Measurements from ENCODE around the gene PBXIP1. TPM values are rescaled to one million over a fixed set of nuclear protein-coding genes. Genes with fewer than 3 reads are reported as not detected.

PBXIP1 gene
- polyA plus RNA-seq, 4 donors, result 31.9 to 97.8 (median 37.8) TPM

DNA sequence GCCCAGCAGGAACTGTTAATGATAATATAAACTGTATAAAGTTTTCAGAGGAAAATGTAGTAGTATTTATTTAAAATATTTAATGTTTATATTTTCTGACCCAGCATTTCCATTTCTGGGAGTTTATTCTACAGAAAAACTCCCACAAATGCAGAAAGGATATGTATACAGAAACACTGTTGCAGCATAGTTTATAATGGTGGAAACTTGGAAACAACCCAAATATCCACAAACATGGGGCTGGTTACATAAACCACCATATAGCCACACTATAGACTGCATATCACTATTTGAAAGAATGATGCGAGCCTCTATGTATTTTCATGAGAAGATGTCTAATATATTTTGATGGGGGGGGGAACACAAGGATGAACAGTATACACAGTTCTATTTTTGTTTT lies 54.3 kb downstream of the PBXIP1 start:
- FAIRE-seq, result no peak
- H3K27ac ChIP-seq (ENCODE audit: low read depth in 1 of 3, low read length in 2 of 3), result no peak overlapping the region
- no peak for DNase-seq
- no peaks in the 10 kb centered on the region for H3K36me3 ChIP-seq (ENCODE audit: control insufficient read depth in 3 of 3, insufficient read depth in 2 of 3, low read depth in 1 of 3, low read length in 3 of 3)
- no peaks in the 10 kb centered on the region for H3K9me3 ChIP-seq (ENCODE audit: control insufficient read depth in 2 of 2, insufficient read depth in 1 of 2, low read depth in 1 of 2, low read length in 1 of 2)
- WGBS, 3 donors, result 33 to 84% (median 84%) methylated on average over 1 of the region's 1 CpG
- peaks cover 0 to 3% (median 0%) of the 10 kb centered on the region in 3 donors for H3K27me3 ChIP-seq (ENCODE audit: control insufficient read depth in 3 of 3, insufficient read depth in 3 of 3, low read length in 3 of 3)
- no peak overlapping the region for H3K4me3 ChIP-seq (ENCODE audit: low read depth in 1 of 3, low read length in 3 of 3)
- no peaks in the 10 kb centered on the region for H3K4me1 ChIP-seq (ENCODE audit: control insufficient read depth in 3 of 3, insufficient read depth in 2 of 3, low read depth in 1 of 3, low read length in 2 of 3)

DNA sequence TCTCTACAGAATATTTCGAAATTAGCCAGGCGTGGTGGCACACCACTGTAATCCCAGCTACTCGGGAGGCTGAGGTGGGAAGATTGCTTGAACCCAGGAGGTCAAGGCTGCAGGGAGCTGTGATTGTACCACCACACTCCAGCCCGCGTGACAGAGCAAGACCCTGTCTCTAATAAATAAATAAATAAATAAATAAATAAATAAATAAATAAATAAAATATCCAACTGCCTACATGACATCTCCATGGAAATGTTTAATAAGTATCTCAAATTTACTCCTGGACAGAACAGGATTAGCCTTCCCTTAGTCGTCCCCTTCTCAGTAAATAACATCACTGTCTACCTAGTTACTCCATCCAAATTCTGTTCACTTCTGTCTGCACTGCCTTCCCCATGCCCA lies 56.9 kb downstream of the PBXIP1 start:
- DNase-seq (no peak), FAIRE-seq (no peak)
- Histone ChIP-seq H3K9me3 (ENCODE audit: control insufficient read depth in 2 of 2, insufficient read depth in 1 of 2, low read depth in 1 of 2, low read length in 1 of 2) (no peaks in the 10 kb centered on the region), H3K4me1 (ENCODE audit: control insufficient read depth in 3 of 3, insufficient read depth in 2 of 3, low read depth in 1 of 3, low read length in 2 of 3) (no peaks in the 10 kb centered on the region), H3K36me3 (ENCODE audit: control insufficient read depth in 3 of 3, insufficient read depth in 2 of 3, low read depth in 1 of 3, low read length in 3 of 3) (no peaks in the 10 kb centered on the region), H3K27me3 (ENCODE audit: control insufficient read depth in 3 of 3, insufficient read depth in 3 of 3, low read length in 3 of 3) (peaks cover 0 to 3% (median 0%) of the 10 kb centered on the region in 3 donors), H3K27ac (ENCODE audit: low read depth in 1 of 3, low read length in 2 of 3) (no peak overlapping the region), H3K4me3 (ENCODE audit: low read depth in 1 of 3, low read length in 3 of 3) (no peak overlapping the region)
- WGBS, 3 donors, result 92 to 94% (median 92%) methylated on average over 6 of the region's 6 CpGs

DNA sequence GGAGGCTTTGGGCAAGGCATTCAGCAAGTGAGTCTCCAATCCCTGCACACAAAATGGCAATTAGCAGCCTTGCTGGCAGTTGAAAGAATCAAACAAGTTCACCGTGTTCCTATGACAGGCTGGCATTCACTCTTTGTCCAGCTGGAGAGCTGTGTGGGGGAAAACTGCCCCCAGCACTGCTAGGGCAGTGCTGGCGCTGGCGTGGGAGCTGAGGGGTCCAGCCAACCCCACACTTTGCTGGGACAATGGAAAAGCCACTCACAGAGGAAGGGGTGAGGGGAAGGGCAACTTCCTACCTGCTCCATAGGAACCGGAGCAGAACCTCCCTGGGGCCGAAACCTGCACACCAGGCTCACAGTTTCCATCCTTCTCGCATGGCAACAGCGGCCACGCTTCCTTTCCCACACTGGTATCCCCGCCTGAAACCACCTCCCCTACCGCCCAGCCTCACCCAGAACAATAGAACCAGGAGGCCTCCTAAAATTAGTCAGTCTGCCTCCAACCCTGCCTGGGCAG lies 59.1 kb downstream of the PBXIP1 start:
- Histone ChIP-seq H3K27me3 (ENCODE audit: control insufficient read depth in 3 of 3, insufficient read depth in 3 of 3, low read length in 3 of 3) (peaks cover 0 to 3% (median 0%) of the 10 kb centered on the region in 3 donors), H3K27ac (ENCODE audit: low read depth in 1 of 3, low read length in 2 of 3) (no peak overlapping the region), H3K36me3 (ENCODE audit: control insufficient read depth in 3 of 3, insufficient read depth in 2 of 3, low read depth in 1 of 3, low read length in 3 of 3) (no peaks in the 10 kb centered on the region), H3K9me3 (ENCODE audit: control insufficient read depth in 2 of 2, insufficient read depth in 1 of 2, low read depth in 1 of 2, low read length in 1 of 2) (no peaks in the 10 kb centered on the region), H3K4me3 (ENCODE audit: low read depth in 1 of 3, low read length in 3 of 3) (no peak overlapping the region), H3K4me1 (ENCODE audit: control insufficient read depth in 3 of 3, insufficient read depth in 2 of 3, low read depth in 1 of 3, low read length in 2 of 3) (no peaks in the 10 kb centered on the region)
- DNase-seq (no peak), FAIRE-seq (no peak)
- WGBS, 3 donors, result 73 to 77% (median 73%) methylated on average over 10 of the region's 10 CpGs

DNA sequence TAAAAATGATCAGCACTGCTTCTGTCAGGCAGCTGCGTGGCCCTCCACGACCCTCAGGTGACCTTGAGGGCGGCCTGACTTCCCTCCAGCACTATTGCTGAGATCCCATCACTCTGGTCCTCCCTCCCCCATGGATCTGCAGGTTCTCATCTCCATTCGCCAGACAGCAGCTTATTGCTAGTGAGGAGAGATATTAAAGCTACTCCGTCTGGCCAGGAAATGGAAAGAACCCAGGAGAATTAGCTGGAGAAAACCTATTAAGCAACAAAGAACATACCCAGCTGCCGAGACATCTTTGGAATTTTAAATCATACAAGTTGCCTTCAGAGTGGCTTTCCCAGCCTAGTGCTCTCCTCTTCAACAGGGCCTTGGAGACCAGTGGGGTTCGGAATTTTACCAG lies 60.1 kb downstream of the PBXIP1 start:
- no peak for FAIRE-seq
- 69 to 77% (median 75%) methylated on average over 7 of the region's 7 CpGs for WGBS, 3 donors
- no peak overlapping the region for H3K4me3 ChIP-seq (ENCODE audit: low read depth in 1 of 3, low read length in 3 of 3)

More for the DNA sequence above, 60.1 kb downstream of the PBXIP1 start:
- DNase-seq, result no peak
- H3K9me3 ChIP-seq (ENCODE audit: control insufficient read depth in 2 of 2, insufficient read depth in 1 of 2, low read depth in 1 of 2, low read length in 1 of 2), result no peaks in the 10 kb centered on the region
- H3K27me3 ChIP-seq (ENCODE audit: control insufficient read depth in 3 of 3, insufficient read depth in 3 of 3, low read length in 3 of 3), result peaks cover 0 to 3% (median 0%) of the 10 kb centered on the region in 3 donors
- H3K36me3 ChIP-seq (ENCODE audit: control insufficient read depth in 3 of 3, insufficient read depth in 2 of 3, low read depth in 1 of 3, low read length in 3 of 3), result no peaks in the 10 kb centered on the region
- H3K27ac ChIP-seq (ENCODE audit: low read depth in 1 of 3, low read length in 2 of 3), result no peak overlapping the region
- H3K4me1 ChIP-seq (ENCODE audit: control insufficient read depth in 3 of 3, insufficient read depth in 2 of 3, low read depth in 1 of 3, low read length in 2 of 3), result no peaks in the 10 kb centered on the region

Other genes with a start within 250 kb of the PBXIP1 start
- 1 to 10 TPM in 2 of 4 donors, under 1 TPM in 2; 0.27 to 1.6 (median 0.94) TPM for gene KCNN3, start 85.8 kb downstream of the PBXIP1 start, polyA plus RNA-seq
- 100 to 1,000 TPM in 1 of 4 donors, 10 to 100 TPM in 3; 44.8 to 120 (median 76.0) TPM for gene PMVK, start 19.4 kb downstream of the PBXIP1 start, polyA plus RNA-seq
- 10 to 100 TPM; 22.1 to 34.7 (median 24.8) TPM for gene PYGO2, start 5.7 kb upstream of the PBXIP1 start, polyA plus RNA-seq
- 10 to 100 TPM; 59.7 to 84.8 (median 66.7) TPM for gene SHC1, start 14.6 kb upstream of the PBXIP1 start, polyA plus RNA-seq
- gene CKS1B, start 18.6 kb upstream of the PBXIP1 start, polyA plus RNA-seq, result 100 to 1,000 TPM in 1 of 4 donors, 10 to 100 TPM in 3; 63.7 to 117 (median 75.6) TPM
- 10 to 100 TPM; 25.1 to 51.4 (median 34.4) TPM for gene FLAD1, start 27.2 kb upstream of the PBXIP1 start, polyA plus RNA-seq
- gene LENEP, start 37.5 kb upstream of the PBXIP1 start, polyA plus RNA-seq, result under 1 TPM in 1 of 4 donors, not detected in 3; 0.64 TPM
- gene ZBTB7B, start 46.7 kb upstream of the PBXIP1 start, polyA plus RNA-seq, result 100 to 1,000 TPM in 2 of 4 donors, 10 to 100 TPM in 2; 51.5 to 222 (median 115) TPM
- 10 to 100 TPM in 2 of 4 donors, 1 to 10 TPM in 2; 1.9 to 27.1 (median 10.6) TPM for gene DCST2, start 77.7 kb upstream of the PBXIP1 start, polyA plus RNA-seq
- gene DCST1, start 77.7 kb upstream of the PBXIP1 start, polyA plus RNA-seq, result under 1 TPM in 2 of 4 donors, not detected in 2; 0.10 to 0.56 TPM
- 100 to 1,000 TPM in 3 of 4 donors, 10 to 100 TPM in 1; 24.9 to 206 (median 147) TPM for gene ADAM15, start 95.2 kb upstream of the PBXIP1 start, polyA plus RNA-seq
- gene EFNA4, start 107.6 kb upstream of the PBXIP1 start, polyA plus RNA-seq, result 10 to 100 TPM; 16.8 to 41.3 (median 17.4) TPM
- gene EFNA3, start 122.7 kb upstream of the PBXIP1 start, polyA plus RNA-seq, result 1 to 10 TPM; 2.0 to 7.0 (median 5.4) TPM
- gene EFNA1, start 171.8 kb upstream of the PBXIP1 start, polyA plus RNA-seq, result 100 to 1,000 TPM in 3 of 4 donors, 10 to 100 TPM in 1; 50.6 to 166 (median 145) TPM
- 10 to 100 TPM; 44.6 to 99.5 (median 61.9) TPM for gene SLC50A1, start 179.8 kb upstream of the PBXIP1 start, polyA plus RNA-seq
- 100 to 1,000 TPM in 3 of 4 donors, 10 to 100 TPM in 1; 68.5 to 306 (median 238) TPM for gene DPM3, start 184.4 kb upstream of the PBXIP1 start, polyA plus RNA-seq
- 100 to 1,000 TPM; 144 to 286 (median 201) TPM for gene KRTCAP2, start 217.2 kb upstream of the PBXIP1 start, polyA plus RNA-seq
- gene TRIM46, start 217.8 kb upstream of the PBXIP1 start, polyA plus RNA-seq, result under 1 TPM in 3 of 4 donors, not detected in 1; 0.27 to 0.64 (median 0.57) TPM

Measured in small intestine (tissue), 7 donors.